HepG2 (cell line): ENCODE measurements around the gene PA2G4. TPM values are rescaled to one million over a fixed set of nuclear protein-coding genes. Genes with fewer than 3 reads are reported as not detected.

Experiments
- BCLAF1 ChIP-seq: fragments of 450-650 bp; IDR thresholded peaks from 2 replicates; pipeline ENCODE4 v1.6.1; 2017; ENCODE audit warnings: mild to moderate bottlenecking
- CEBPG ChIP-seq: IDR thresholded peaks from 2 replicates; pipeline ENCODE4 v1.6.1; 2016
- CREB1 ChIP-seq, 2 experiments: fragments of 450-650 bp in 1 of 2; IDR thresholded peaks; 2 replicates each; pipeline ENCODE4 v1.6.1; 2016 to 2017; ENCODE audit warnings: control low read depth in 1 of 2, mild to moderate bottlenecking in 1 of 2, missing compliant biosample characterization in 1 of 2, missing genetic modification characterization in 1 of 2
- FOSL1 ChIP-seq: sonication (generic); formaldehyde crosslinking; IDR thresholded peaks from 2 replicates; pipeline ENCODE4 v1.9.0; 2021; ENCODE audit warnings: missing genetic modification reagents, borderline replicate concordance
- GZF1 ChIP-seq: sonication (generic); formaldehyde crosslinking; IDR thresholded peaks from 2 replicates; pipeline ENCODE4 v1.5.1; 2020; ENCODE audit warnings: mild to moderate bottlenecking, missing genetic modification reagents
- HNRNPH1 ChIP-seq: fragments of 200-400 bp; formaldehyde crosslinking; optimal IDR thresholded peaks from 2 replicates; pipeline ENCODE3; 2017; ENCODE audit warnings: mild to moderate bottlenecking, low read depth, low read length
- HNRNPUL1 ChIP-seq: fragments of 200-400 bp; formaldehyde crosslinking; IDR thresholded peaks from 2 replicates; pipeline ENCODE4 v1.6.1; 2017; ENCODE audit warnings: low read depth, mild to moderate bottlenecking, low read length, moderate library complexity
- KLF13 ChIP-seq: sonication (generic); formaldehyde crosslinking; IDR thresholded peaks from 2 replicates; pipeline ENCODE4 v1.4.0; 2020; ENCODE audit warnings: mild to moderate bottlenecking, missing genetic modification reagents
- MTERF4 ChIP-seq: sonication (generic); formaldehyde crosslinking; IDR thresholded peaks from 2 replicates; pipeline ENCODE4 v1.8.0; 2023; ENCODE audit warnings: mild to moderate bottlenecking, missing genetic modification reagents
- MXD3 ChIP-seq: IDR thresholded peaks from 2 replicates; pipeline ENCODE4 v1.6.1; 2016; ENCODE audit warnings: mild to moderate bottlenecking, missing biosample characterization, missing genetic modification reagents
- PHF20 ChIP-seq: sonication (generic); formaldehyde crosslinking; IDR thresholded peaks from 2 replicates; pipeline ENCODE4 v1.5.0; 2020; ENCODE audit warnings: mild to moderate bottlenecking, missing genetic modification reagents
- SAFB2 ChIP-seq: sonication (generic); formaldehyde crosslinking; IDR thresholded peaks from 2 replicates; pipeline ENCODE4 v1.5.1; 2020; ENCODE audit warnings: missing genetic modification reagents, low read depth, mild to moderate bottlenecking, borderline replicate concordance
- TP53 ChIP-seq: sonication (generic); formaldehyde crosslinking; conservative IDR thresholded peaks from 2 replicates; pipeline ENCODE4 v1.4.0; 2020; ENCODE audit warnings: missing genetic modification reagents
- ZBTB7A ChIP-seq: sonication (generic); formaldehyde crosslinking; IDR thresholded peaks from 2 replicates; pipeline ENCODE4 v1.8.0; 2022; ENCODE audit warnings: mild to moderate bottlenecking, missing genetic modification reagents
- ZC3H13 ChIP-seq: sonication (generic); formaldehyde crosslinking; IDR thresholded peaks from 2 replicates; pipeline ENCODE4 v1.8.1; 2023; ENCODE audit warnings: mild to moderate bottlenecking, missing genetic modification reagents, moderate library complexity
- ZMAT3 ChIP-seq: sonication (generic); formaldehyde crosslinking; conservative IDR thresholded peaks from 2 replicates; pipeline ENCODE4 v1.7.0; 2021; ENCODE audit warnings: missing genetic modification reagents
- ZNF232 ChIP-seq: sonication (generic); formaldehyde crosslinking; IDR thresholded peaks from 2 replicates; pipeline ENCODE4 v1.4.0; 2020; ENCODE audit warnings: missing genetic modification reagents, borderline replicate concordance
- ZNF253 ChIP-seq: sonication (generic); formaldehyde crosslinking; IDR thresholded peaks from 2 replicates; pipeline ENCODE4 v1.8.0; 2022; ENCODE audit warnings: mild to moderate bottlenecking, missing genetic modification reagents, borderline replicate concordance
- ZNF362 ChIP-seq: sonication (generic); formaldehyde crosslinking; IDR thresholded peaks from 2 replicates; pipeline ENCODE4 v1.4.0; 2020; ENCODE audit warnings: missing genetic modification reagents, mild to moderate bottlenecking, borderline replicate concordance
- ZNF430 ChIP-seq: sonication (generic); formaldehyde crosslinking; IDR thresholded peaks from 2 replicates; pipeline ENCODE4 v1.9.0; 2021; ENCODE audit warnings: mild to moderate bottlenecking, missing genetic modification reagents
- ZNF619 ChIP-seq: sonication (generic); formaldehyde crosslinking; IDR thresholded peaks from 2 replicates; pipeline ENCODE4 v1.4.0; 2020; ENCODE audit warnings: mild to moderate bottlenecking, missing genetic modification reagents
- ZNF784 ChIP-seq: sonication (generic); formaldehyde crosslinking; IDR thresholded peaks from 2 replicates; pipeline ENCODE4 v1.5.1; 2020; ENCODE audit warnings: missing genetic modification reagents, mild to moderate bottlenecking, borderline replicate concordance
- ZNF792 ChIP-seq: IDR thresholded peaks from 2 replicates; pipeline ENCODE4 v1.6.1; 2016
- ZNF816 ChIP-seq: sonication (generic); formaldehyde crosslinking; IDR thresholded peaks from 2 replicates; pipeline ENCODE4 v1.8.0; 2022; ENCODE audit warnings: missing genetic modification reagents, mild to moderate bottlenecking, borderline replicate concordance
- polyA plus RNA-seq, 8 experiments: library from polyadenylated mRNA; depleted of rRNA in 3 of 8; stranded (reverse) in 7 of 8; unstranded in 1 of 8; fragments of >200 nt; fragmentation: Illumina TruSeq in 4 of 8; extraction: Trizol in 4 of 8; gene quantifications; 2 replicates each; pipeline versions ENCODE4 v1.2.1 to v1.2.3, GENCODE V29; 2011 to 2016; ENCODE audit warnings: low read depth in 4 of 8, missing spikeins in 1 of 8, mixed read lengths in 1 of 8; ENCODE audit not compliant: insufficient read depth in 1 of 8
- total RNA-seq, 5 experiments: library from RNA; depleted of rRNA; stranded (reverse); fragments of >200 nt; fragmentation: Illumina TruSeq; extraction: Trizol; gene quantifications; 2 replicates each; pipeline ENCODE4 v1.2.3, GENCODE V29; 2016; ENCODE audit warnings: low read depth in 1 of 5

The PA2G4 gene
- total and polyA plus RNA-seq, 2 of the 13 experiments (the other 11 are each of a cell fraction or from before 2014, with no cell fraction given): 147 to 240 TPM

- no peak; the same call in 1 of the 2 replicates for TF ChIP-seq CEBPG (CRISPR knock-in tag)
- no peak; the same call in 1 of the 2 replicates for TF ChIP-seq MXD3
- TF ChIP-seq ZNF362 (CRISPR knock-in tag): no peak
- TF ChIP-seq CREB1 (IDR thresholded peaks at IDR 0.05): no peak
- 0 out of 2 replicates have a peak, but pooled peaks have one; percentile 1 for TF ChIP-seq CREB1 (CRISPR knock-in tag; IDR thresholded peaks at IDR 0.05)
- TF ChIP-seq SAFB2 (CRISPR knock-in tag): 0 out of 2 replicates have a peak, but pooled peaks have one; percentile 73
- TF ChIP-seq GZF1 (CRISPR knock-in tag): no peak
- TF ChIP-seq ZNF232 (CRISPR knock-in tag): 0 out of 2 replicates have a peak, but pooled peaks have one; percentile 10
- TF ChIP-seq ZNF253 (CRISPR knock-in tag): no peak
- TF ChIP-seq FOSL1: no peak
- no peak for TF ChIP-seq HNRNPH1
- peak; percentile 21; the same call in 1 of the 2 replicates for TF ChIP-seq ZNF792 (CRISPR knock-in tag)
- peak; percentile 35; the same call in 1 of the 2 replicates for TF ChIP-seq ZNF816
- no peak for TF ChIP-seq BCLAF1
- no peak for TF ChIP-seq PHF20 (CRISPR knock-in tag)
- 0 out of 2 replicates have a peak, but pooled peaks have one; percentile 15 for TF ChIP-seq ZNF784 (CRISPR knock-in tag)
- TF ChIP-seq ZMAT3 (CRISPR knock-in tag): peak; percentile 16; the same call in 1 of the 2 replicates
- no peak for TF ChIP-seq KLF13 (CRISPR knock-in tag)
- peak; percentile 20; the same call in 1 of the 2 replicates for TF ChIP-seq TP53
- TF ChIP-seq HNRNPUL1: no peak
- TF ChIP-seq ZBTB7A (CRISPR knock-in tag): no peak
- TF ChIP-seq ZNF430: no peak
- TF ChIP-seq ZC3H13 (CRISPR knock-in tag): no peak
- no peak for TF ChIP-seq MTERF4
- TF ChIP-seq ZNF619 (CRISPR knock-in tag): no peak
Observed at GRCh38 chr12:56078931-56079722, 25.2 kb upstream of the PA2G4 start (continued).
